Measurements from ENCODE around the gene LAMB1. TPM values are rescaled to one million over a fixed set of nuclear protein-coding genes. Genes with fewer than 3 reads are reported as not detected.
"Not testable (repeated sequence)": the region's sequence is repeated elsewhere in the genome, so short reads cannot be mapped to it uniquely, and the experiment has no call there.

LAMB1 gene
- total RNA-seq, 4 donors from 2014 or later, result 76.7 to 216 (median 84.6) TPM

DNA sequence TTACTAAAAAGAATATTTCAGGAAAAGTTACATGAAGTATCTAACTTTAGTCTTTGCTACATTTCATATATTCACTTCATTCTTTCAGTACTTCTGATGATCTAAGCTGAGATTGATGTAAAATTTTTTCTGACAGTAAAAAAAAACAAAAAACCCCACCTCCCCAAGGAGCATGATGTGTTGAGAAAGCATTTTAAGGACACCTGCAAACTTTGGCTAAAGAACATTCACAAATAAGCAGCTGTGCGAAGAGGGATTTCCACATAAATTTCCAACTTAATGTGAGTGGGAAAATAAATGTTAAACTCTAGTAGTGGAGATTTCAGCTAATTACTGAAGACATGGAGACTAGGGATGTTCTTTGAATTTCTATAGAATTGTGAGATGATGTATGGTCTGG, 76.5 kb downstream of the LAMB1 start:
- WGBS, result 94% methylated on average over 1 of the region's 1 CpG
- Histone ChIP-seq H3K36me3 (peaks cover 74% of the 10 kb centered on the region), H3K4me3 (no peak overlapping the region), H3K9me3 (no peaks in the 10 kb centered on the region), H3K4me1 (peaks cover 12% of the 10 kb centered on the region), H3K27me3 (no peaks in the 10 kb centered on the region), H3K27ac (no peak overlapping the region)
- no peak for DNase-seq (ENCODE audit: low spot score in 2 of 2)
- TF ChIP-seq, protein P1, sequence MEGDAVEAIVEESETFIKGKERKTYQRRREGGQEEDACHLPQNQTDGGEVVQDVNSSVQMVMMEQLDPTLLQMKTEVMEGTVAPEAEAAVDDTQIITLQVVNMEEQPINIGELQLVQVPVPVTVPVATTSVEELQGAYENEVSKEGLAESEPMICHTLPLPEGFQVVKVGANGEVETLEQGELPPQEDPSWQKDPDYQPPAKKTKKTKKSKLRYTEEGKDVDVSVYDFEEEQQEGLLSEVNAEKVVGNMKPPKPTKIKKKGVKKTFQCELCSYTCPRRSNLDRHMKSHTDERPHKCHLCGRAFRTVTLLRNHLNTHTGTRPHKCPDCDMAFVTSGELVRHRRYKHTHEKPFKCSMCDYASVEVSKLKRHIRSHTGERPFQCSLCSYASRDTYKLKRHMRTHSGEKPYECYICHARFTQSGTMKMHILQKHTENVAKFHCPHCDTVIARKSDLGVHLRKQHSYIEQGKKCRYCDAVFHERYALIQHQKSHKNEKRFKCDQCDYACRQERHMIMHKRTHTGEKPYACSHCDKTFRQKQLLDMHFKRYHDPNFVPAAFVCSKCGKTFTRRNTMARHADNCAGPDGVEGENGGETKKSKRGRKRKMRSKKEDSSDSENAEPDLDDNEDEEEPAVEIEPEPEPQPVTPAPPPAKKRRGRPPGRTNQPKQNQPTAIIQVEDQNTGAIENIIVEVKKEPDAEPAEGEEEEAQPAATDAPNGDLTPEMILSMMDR (IDR thresholded peaks at IDR 0.05), result no peak
- TF ChIP-seq POLR2AphosphoS5 (IDR thresholded peaks at IDR 0.05), result no peak

DNA sequence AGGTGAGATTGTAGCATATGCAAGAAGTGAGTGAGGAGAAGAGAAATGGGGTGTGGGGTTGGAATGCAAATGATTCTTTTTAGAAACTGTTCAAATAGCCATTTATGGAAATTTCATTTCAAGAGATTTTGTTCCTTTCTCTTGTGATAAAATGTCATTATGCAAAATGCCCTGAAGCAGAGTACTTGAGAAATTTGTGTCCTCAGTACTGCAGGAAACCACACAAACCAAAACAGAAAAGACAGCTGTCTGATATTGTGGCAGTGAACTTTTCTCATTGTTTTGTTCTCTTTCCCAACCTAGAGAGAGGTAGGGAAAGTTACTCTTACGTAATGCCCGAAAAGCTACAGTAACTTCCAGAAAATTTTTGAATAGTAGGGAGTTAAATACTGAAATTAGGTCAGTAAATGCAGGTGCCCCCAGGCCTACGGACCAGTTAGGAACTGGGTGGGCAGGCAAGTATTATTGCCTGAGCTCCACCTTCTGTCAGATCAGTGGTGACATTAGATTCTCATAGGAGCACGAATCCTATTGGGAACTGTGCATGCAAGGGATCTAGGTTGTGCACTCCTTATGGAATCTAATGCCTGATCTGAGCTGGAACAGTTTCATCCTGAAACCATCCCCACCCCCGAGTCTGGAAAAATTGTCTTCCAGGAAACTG, 78.0 kb downstream of the LAMB1 start:
- no peak overlapping the region for H3K27ac ChIP-seq

DNA sequence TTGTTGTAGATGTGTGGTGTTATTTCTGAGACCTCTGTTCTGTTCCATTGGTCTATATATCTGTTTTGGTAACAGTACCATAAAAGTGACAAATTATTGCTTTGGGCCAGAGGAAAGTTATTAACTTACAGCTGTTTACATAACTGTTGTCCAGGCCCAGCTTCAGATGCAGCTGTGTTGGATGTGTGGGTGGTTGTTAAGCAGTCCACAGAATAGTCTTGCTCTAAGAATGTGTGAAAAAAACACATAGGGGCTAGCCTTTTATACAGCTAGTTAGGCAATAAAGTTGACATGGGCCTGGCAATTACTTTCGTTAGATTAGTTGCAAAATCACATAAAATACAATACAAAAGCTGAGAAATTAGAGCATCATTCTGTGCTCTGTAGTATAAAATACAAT, 80.1 kb downstream of the LAMB1 start:
- WGBS, result 78% methylated on average over 1 of the region's 1 CpG
- Histone ChIP-seq H3K27me3 (no peaks in the 10 kb centered on the region), H3K9me3 (no peaks in the 10 kb centered on the region), H3K36me3 (peaks cover 65% of the 10 kb centered on the region), H3K4me3 (no peak overlapping the region), H3K27ac (no peak overlapping the region), H3K4me1 (peaks cover 12% of the 10 kb centered on the region)
- no peak for DNase-seq (ENCODE audit: low spot score in 2 of 2)
- no peak for TF ChIP-seq POLR2AphosphoS5 (IDR thresholded peaks at IDR 0.05)
- no peak for TF ChIP-seq EP300 (IDR thresholded peaks at IDR 0.05)
- TF ChIP-seq, protein P1 (IDR thresholded peaks at IDR 0.05), result no peak
- TF ChIP-seq POLR2A (IDR thresholded peaks at IDR 0.05), result no peak

More for the DNA sequence above, 78.0 kb downstream of the LAMB1 start:
- Histone ChIP-seq H3K36me3 (peaks cover 68% of the 10 kb centered on the region), H3K4me3 (no peak overlapping the region), H3K9me3 (no peaks in the 10 kb centered on the region), H3K4me1 (peaks cover 12% of the 10 kb centered on the region), H3K27me3 (no peaks in the 10 kb centered on the region)
- WGBS, result 49% methylated on average over 5 of the region's 5 CpGs
- no peak for DNase-seq (ENCODE audit: low spot score in 2 of 2)
- TF ChIP-seq EP300 (IDR thresholded peaks at IDR 0.05) (no peak), POLR2A (IDR thresholded peaks at IDR 0.05) (no peak), POLR2AphosphoS5 (IDR thresholded peaks at IDR 0.05) (no peak)
- TF ChIP-seq, protein P1 (IDR thresholded peaks at IDR 0.05), result no peak

DNA sequence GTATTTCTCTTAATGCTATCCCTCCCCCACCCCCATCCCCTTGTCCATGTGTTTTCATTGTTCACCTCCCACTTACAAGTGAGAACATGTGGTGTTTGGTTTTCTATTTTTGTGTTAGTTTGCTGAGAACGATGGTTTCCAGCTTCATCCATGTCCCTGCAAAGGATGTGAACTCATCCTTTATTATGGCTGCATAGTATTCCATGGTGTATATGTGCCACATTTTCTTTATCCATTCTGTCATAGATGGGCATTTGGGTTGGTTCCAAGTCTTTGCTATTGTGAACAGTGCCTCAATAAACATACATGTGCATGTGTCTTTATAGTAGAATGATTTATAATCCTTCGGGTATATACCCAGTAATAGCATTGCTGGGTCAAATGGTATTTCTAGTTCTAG, 81.1 kb downstream of the LAMB1 start:
- not testable (repeated sequence) for H3K27me3 ChIP-seq; H3K27ac ChIP-seq; H3K4me3 ChIP-seq; H3K9me3 ChIP-seq; DNase-seq (ENCODE audit: low spot score in 2 of 2)
- 47% methylated on average over 2 of the region's 2 CpGs for WGBS
- Histone ChIP-seq H3K36me3 (peaks cover 65% of the 10 kb centered on the region), H3K4me1 (peaks cover 12% of the 10 kb centered on the region)

DNA sequence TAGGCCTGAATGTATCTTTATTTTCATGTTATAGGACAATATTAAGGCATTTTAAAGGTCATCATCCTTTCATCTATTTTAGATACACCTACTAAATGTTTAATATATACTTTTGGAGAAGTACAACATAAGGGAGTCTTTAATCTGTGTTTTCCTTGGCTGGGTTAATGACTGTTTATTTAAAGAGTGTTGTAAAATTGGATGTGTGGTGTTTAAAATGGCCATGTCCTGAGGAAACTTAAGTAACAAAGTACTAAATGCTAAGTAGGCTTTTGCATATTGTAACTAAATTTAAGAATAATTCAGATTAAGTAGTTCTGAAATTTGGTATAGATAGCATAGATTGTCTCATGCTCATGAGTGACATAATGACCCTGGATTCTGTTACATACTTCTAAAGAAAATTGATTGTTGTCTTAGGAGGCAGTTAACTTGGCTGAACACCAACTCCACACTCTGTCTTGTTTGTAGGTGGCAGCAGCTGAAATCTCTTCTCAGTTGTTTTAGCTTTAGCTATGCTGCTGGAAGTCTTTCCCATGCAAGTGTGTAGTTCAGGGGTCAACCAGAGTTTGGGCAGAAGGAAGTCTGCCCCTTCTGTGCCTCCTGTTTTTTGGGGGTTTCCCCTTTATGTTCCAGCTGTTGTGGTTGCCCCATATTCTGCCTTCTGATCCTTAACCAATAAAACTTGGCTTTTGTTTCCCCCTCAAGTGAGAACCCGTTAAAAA, 82.8 kb downstream of the LAMB1 start:
- H3K4me3 ChIP-seq, result no peak overlapping the region
- H3K9me3 ChIP-seq, result no peaks in the 10 kb centered on the region
- peaks cover 73% of the 10 kb centered on the region for H3K36me3 ChIP-seq
- no peak overlapping the region for H3K27ac ChIP-seq
- H3K27me3 ChIP-seq, result no peaks in the 10 kb centered on the region
- 10% methylated on average over 1 of the region's 1 CpG for WGBS
- peaks cover 8% of the 10 kb centered on the region for H3K4me1 ChIP-seq
- DNase-seq (ENCODE audit: low spot score in 2 of 2), result no peak
- TF ChIP-seq POLR2AphosphoS5 (IDR thresholded peaks at IDR 0.05) (no peak), POLR2A (IDR thresholded peaks at IDR 0.05) (no peak), EP300 (IDR thresholded peaks at IDR 0.05) (no peak)
- TF ChIP-seq, protein P1 (IDR thresholded peaks at IDR 0.05), result no peak

All from suprapubic skin (tissue), 4 donors.